HG03097 (cell line): ENCODE data around the gene MUSK.

ENCODE experiments used
- ATAC-seq: cut with Tn5 transposase; IDR thresholded peaks from one replicate; pipeline ENCODE4 v1.9.1; 2021; ENCODE audit not compliant: unreplicated experiment, low FRiP score

MUSK gene

GRCh38 chr9:110668570-110669167 lies at the start of gene MUSK:
Gene MUSK, plus strand, starts transcription at chr9:110668791. Its CDS starts 114 bp downstream, at chr9:110668905.
- ATAC-seq: no peak

GRCh38 chr9:110619831-110620230 lies 48.8 kb upstream of the MUSK start:
- ATAC-seq: no peak

GRCh38 chr9:110620726-110621125 lies 47.9 kb upstream of the MUSK start:
- no peak for ATAC-seq

GRCh38 chr9:110622368-110622767 lies 46.2 kb upstream of the MUSK start:
- no peak for ATAC-seq

GRCh38 chr9:110623462-110624025 lies 45.0 kb upstream of the MUSK start:
- ATAC-seq: no peak

GRCh38 chr9:110626101-110626829 lies 42.3 kb upstream of the MUSK start:
- peak; percentile 86 for ATAC-seq

GRCh38 chr9:110635589-110635988 lies 33.0 kb upstream of the MUSK start:
- ATAC-seq: no peak

GRCh38 chr9:110638381-110638954 lies 30.1 kb upstream of the MUSK start:
- ATAC-seq: no peak

GRCh38 chr9:110640736-110641135 lies 27.9 kb upstream of the MUSK start:
- no peak for ATAC-seq

- ATAC-seq: no peak
Measured at GRCh38 chr9:110641293-110641692, 27.3 kb upstream of the MUSK start.

- no peak for ATAC-seq
Measured at GRCh38 chr9:110648696-110649095, 19.9 kb upstream of the MUSK start.

- ATAC-seq: no peak
Measured at GRCh38 chr9:110650261-110650660, 18.3 kb upstream of the MUSK start.

GRCh38 chr9:110650991-110651411 lies 17.6 kb upstream of the MUSK start:
- ATAC-seq: no peak

- no peak for ATAC-seq
Measured at GRCh38 chr9:110655754-110656641, 12.6 kb upstream of the MUSK start.

- no peak for ATAC-seq
Measured at GRCh38 chr9:110659891-110660541, 8.6 kb upstream of the MUSK start.

- no peak for ATAC-seq
Measured at GRCh38 chr9:110669433-110669832, 842 bp downstream of the MUSK start.

- no peak for ATAC-seq
Measured at GRCh38 chr9:110671849-110672248, 3.3 kb downstream of the MUSK start.

GRCh38 chr9:110672873-110673510 lies 4.4 kb downstream of the MUSK start:
- ATAC-seq: no peak

GRCh38 chr9:110687497-110687896 lies 18.9 kb downstream of the MUSK start:
- no peak for ATAC-seq

GRCh38 chr9:110688329-110688728 lies 19.7 kb downstream of the MUSK start:
- ATAC-seq: no peak
